Hepatic stellate cell (primary cell): ENCODE data around the gene ZSWIM7.
"Not testable (repeated sequence)": the region's sequence is repeated elsewhere in the genome, so short reads cannot be mapped to it uniquely, and the experiment has no call there.

Experiments used
- DNase-seq: peaks from one replicate; pipeline ENCODE4 v3.0.0; 2011; ENCODE audit warnings: low spot score

Gene ZSWIM7

GRCh38 chr17:15998031-15998562, 1.4 kb downstream of the ZSWIM7 start:
- no peak for DNase-seq

GRCh38 chr17:15996322-15996721, 3.2 kb downstream of the ZSWIM7 start:
- DNase-seq = no peak

GRCh38 chr17:15981646-15982580, 17.6 kb downstream of the ZSWIM7 start:
- DNase-seq = no peak

- DNase-seq = no peak
Observed at GRCh38 chr17:15981208-15981607, 18.3 kb downstream of the ZSWIM7 start.

- DNase-seq = not testable (repeated sequence)
Observed at GRCh38 chr17:15979013-15979412, 20.5 kb downstream of the ZSWIM7 start.

GRCh38 chr17:15978606-15979005, 20.9 kb downstream of the ZSWIM7 start:
- no peak for DNase-seq

GRCh38 chr17:15977894-15978293, 21.6 kb downstream of the ZSWIM7 start:
- no peak for DNase-seq

- DNase-seq = no peak
Observed at GRCh38 chr17:15973834-15974233, 25.7 kb downstream of the ZSWIM7 start.

- DNase-seq = no peak
Observed at GRCh38 chr17:15973016-15973415, 26.5 kb downstream of the ZSWIM7 start.

- no peak for DNase-seq
Observed at GRCh38 chr17:15972497-15972951, 27.0 kb downstream of the ZSWIM7 start.

- no peak for DNase-seq
Observed at GRCh38 chr17:15971882-15972281, 27.6 kb downstream of the ZSWIM7 start.

- no peak for DNase-seq
Observed at GRCh38 chr17:15971098-15971678, 28.3 kb downstream of the ZSWIM7 start.

GRCh38 chr17:15970500-15970899, 29.0 kb downstream of the ZSWIM7 start:
- no peak for DNase-seq

- no peak for DNase-seq
Observed at GRCh38 chr17:15969463-15969862, 30.0 kb downstream of the ZSWIM7 start.

- DNase-seq = no peak
Observed at GRCh38 chr17:15967706-15968399, 31.7 kb downstream of the ZSWIM7 start.

GRCh38 chr17:15966879-15967248, 32.6 kb downstream of the ZSWIM7 start:
- DNase-seq = no peak

- no peak for DNase-seq
Observed at GRCh38 chr17:15966183-15966878, 33.2 kb downstream of the ZSWIM7 start.

GRCh38 chr17:15965528-15965927, 34.0 kb downstream of the ZSWIM7 start:
- DNase-seq = no peak

- no peak for DNase-seq
Observed at GRCh38 chr17:15963670-15964110, 35.8 kb downstream of the ZSWIM7 start.

- no peak for DNase-seq
Observed at GRCh38 chr17:15958484-15958854, 41.0 kb downstream of the ZSWIM7 start.

- DNase-seq = no peak
Observed at GRCh38 chr17:15957608-15958307, 41.7 kb downstream of the ZSWIM7 start.
